Brain microvascular endothelial cell (primary cell): Measurements from ENCODE around the gene NLRC5.

ENCODE experiments used
- DNase-seq: peaks from one replicate; pipeline ENCODE4 v3.0.0-alpha.2; 2020
- H3K27ac ChIP-seq: fragments of 250-450 bp; sonication (Bioruptor Pico); 2 replicates; pipeline ENCODE4 v1.5.1; 2020; ENCODE audit warnings: mild to moderate bottlenecking, moderate library complexity
- H3K27me3 ChIP-seq: fragments of 250-450 bp; sonication (Bioruptor Pico); replicated peaks from 2 replicates; pipeline ENCODE4 v1.5.1; 2020; ENCODE audit warnings: mild to moderate bottlenecking
- H3K36me3 ChIP-seq: fragments of 250-450 bp; sonication (Bioruptor Pico); replicated peaks from 2 replicates; pipeline ENCODE4 v1.5.1; 2020; ENCODE audit warnings: mild to moderate bottlenecking
- H3K4me3 ChIP-seq: 2 replicates; pipeline ENCODE4 v1.5.1; 2011; ENCODE audit warnings: low read depth, mild to moderate bottlenecking, control low read depth, low read length, moderate library complexity
- CTCF ChIP-seq: IDR thresholded peaks from 2 replicates; pipeline ENCODE4 v1.5.1; 2011; ENCODE audit warnings: low read depth, mild to moderate bottlenecking, moderate library complexity, low read length, control low read depth, inconsistent platforms; ENCODE audit errors: missing control alignments
- in situ Hi-C: cut with HindIII; loops from 2 replicates; pipeline ENCODE4 v1.10.0; 2017; ENCODE audit warnings: low sequenced_read_pairs, low pct_ligation_motif_present

The NLRC5 gene

GRCh38 chr16:57012353-57012752 lies 23.0 kb downstream of the NLRC5 start:
- Histone ChIP-seq H3K27ac (peak overlapping the region; percentile 13), H3K27me3 (no peaks in the 10 kb centered on the region), H3K4me3 (no peak overlapping the region), H3K36me3 (peaks cover 1% of the 10 kb centered on the region)
- no peak for TF ChIP-seq CTCF
- in situ Hi-C loops, result no loop called here
- no peak for DNase-seq

GRCh38 chr16:57013229-57013628 lies 23.9 kb downstream of the NLRC5 start:
- no peaks in the 10 kb centered on the region for H3K27me3 ChIP-seq
- DNase-seq, result no peak
- peaks cover 10% of the 10 kb centered on the region for H3K36me3 ChIP-seq
- H3K27ac ChIP-seq, result peak overlapping the region; percentile 46
- no peak for TF ChIP-seq CTCF
- in situ Hi-C loops, result no loop called here
- H3K4me3 ChIP-seq, result no peak overlapping the region

- TF ChIP-seq CTCF, result no peak
- peaks cover 11% of the 10 kb centered on the region for H3K36me3 ChIP-seq
- H3K27me3 ChIP-seq, result no peaks in the 10 kb centered on the region
- H3K4me3 ChIP-seq, result no peak overlapping the region
- in situ Hi-C loops, result no loop called here
- DNase-seq, result no peak
- peak overlapping the region; percentile 18 for H3K27ac ChIP-seq
Measured at GRCh38 chr16:57013902-57014301, 24.5 kb downstream of the NLRC5 start.

GRCh38 chr16:57016301-57016700 lies 26.9 kb downstream of the NLRC5 start:
- DNase-seq, result no peak
- Histone ChIP-seq H3K27me3 (no peaks in the 10 kb centered on the region), H3K4me3 (no peak overlapping the region), H3K36me3 (peaks cover 17% of the 10 kb centered on the region), H3K27ac (no peak overlapping the region)
- in situ Hi-C loops, result no loop called here
- TF ChIP-seq CTCF, result no peak

- Histone ChIP-seq H3K27ac (no peak overlapping the region), H3K36me3 (peaks cover 22% of the 10 kb centered on the region), H3K27me3 (no peaks in the 10 kb centered on the region), H3K4me3 (no peak overlapping the region)
- no peak for TF ChIP-seq CTCF
- in situ Hi-C loops, result no loop called here
- DNase-seq, result no peak
Measured at GRCh38 chr16:57016831-57017230, 27.5 kb downstream of the NLRC5 start.

- DNase-seq, result peak; percentile 35
- in situ Hi-C loops, result no loop called here
- no peak for TF ChIP-seq CTCF
- H3K4me3 ChIP-seq, result no peak overlapping the region
- H3K27ac ChIP-seq, result no peak overlapping the region
- peaks cover 24% of the 10 kb centered on the region for H3K36me3 ChIP-seq
- H3K27me3 ChIP-seq, result no peaks in the 10 kb centered on the region
Measured at GRCh38 chr16:57017251-57017650, 27.9 kb downstream of the NLRC5 start.
